ENCODE results near the gene SIGLEC9. TPM values are rescaled to one million over a fixed set of nuclear protein-coding genes. Genes with fewer than 3 reads are reported as not detected.

SIGLEC9 gene
- total and polyA plus RNA-seq, 2 of the 8 experiments (the other 6 are each of a cell fraction or from before 2014, with no cell fraction given), result not detected

DNA sequence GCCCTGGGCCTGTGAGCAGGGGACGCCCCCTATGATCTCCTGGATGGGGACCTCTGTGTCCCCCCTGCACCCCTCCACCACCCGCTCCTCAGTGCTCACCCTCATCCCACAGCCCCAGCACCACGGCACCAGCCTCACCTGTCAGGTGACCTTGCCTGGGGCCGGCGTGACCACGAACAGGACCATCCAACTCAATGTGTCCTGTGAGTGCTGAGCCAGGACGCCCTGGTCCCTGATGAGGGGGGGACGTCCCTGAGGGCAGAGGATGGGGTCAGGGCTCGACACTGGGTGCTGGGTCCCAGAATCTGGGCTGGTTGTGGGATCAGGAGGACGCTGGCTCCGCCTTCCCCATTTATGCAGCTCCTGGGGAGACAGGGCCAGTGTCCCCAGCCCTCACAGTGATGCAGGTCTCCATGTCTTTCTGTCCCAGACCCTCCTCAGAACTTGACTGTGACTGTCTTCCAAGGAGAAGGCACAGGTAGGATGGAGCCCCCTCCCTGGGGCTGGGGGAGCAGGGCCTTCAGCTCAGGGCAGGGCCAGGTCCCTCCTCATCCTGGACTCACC is 19.9 kb downstream of the SIGLEC9 start:
- no peak overlapping the region for H2BK12ac ChIP-seq (ENCODE audit: low read depth, low read length)
- no peak for TF ChIP-seq YY1 (IDR thresholded peaks at IDR 0.05; ENCODE audit: low read depth, low read length)
- TF ChIP-seq CREB1 (IDR thresholded peaks at IDR 0.05), result no peak
- no peak for TF ChIP-seq CBX8 (IDR thresholded peaks at IDR 0.05; ENCODE audit: borderline replicate concordance, low read depth, low read length)
- no peak for TF ChIP-seq KDM1A (IDR thresholded peaks at IDR 0.05; ENCODE audit: borderline replicate concordance, low read length)
- no peak for TF ChIP-seq TCF12 (IDR thresholded peaks at IDR 0.05; ENCODE audit: low read depth, low read length)
- no peak for TF ChIP-seq POLR2A (IDR thresholded peaks at IDR 0.05; ENCODE audit: control extremely low read depth in 1 of 2, low read depth in 2 of 2, low read length in 2 of 2)
- no peak for TF ChIP-seq GABPA (IDR thresholded peaks at IDR 0.05; ENCODE audit: borderline replicate concordance, insufficient read depth, low read length)
- H3K4me3 ChIP-seq (ENCODE audit: extremely low read depth in 1 of 4, insufficient read depth in 2 of 4, low read depth in 3 of 4, low read length in 4 of 4), result no peak overlapping the region
- CTCF ChIA-PET (ENCODE audit: partially characterized antibody), result interaction anchor here (1.5 to 6.9 kb wide), 2 partner anchors 11 to 13 kb away, joined by 3 to 62 read pairs; no protein-coding TSS in a partner anchor
- no peak overlapping the region for H4K8ac ChIP-seq (ENCODE audit: extremely low read depth, insufficient read depth, low read length)
- H3K14ac ChIP-seq (ENCODE audit: insufficient read length), result no peak overlapping the region
- H2AK5ac ChIP-seq (ENCODE audit: low read depth, low read length), result no peak overlapping the region
- no peak overlapping the region for H2BK120ac ChIP-seq (replicated peaks; ENCODE audit: low read depth, low read length)
- DNase-seq (ENCODE audit: low read depth in 1 of 2, low spot score in 2 of 2), result no peak
- no peak overlapping the region for H3K4ac ChIP-seq (replicated peaks; ENCODE audit: insufficient read length, low read depth, low read length)
- H3K4me2 ChIP-seq (ENCODE audit: insufficient read depth in 1 of 2, low read depth in 2 of 2, low read length in 2 of 2), result no peak overlapping the region
- no peak overlapping the region for H2BK20ac ChIP-seq (ENCODE audit: low read length)
- H3K36me3 ChIP-seq (ENCODE audit: control insufficient read depth in 2 of 4, insufficient read depth in 4 of 4, low read length in 3 of 4), result no peaks in the 10 kb centered on the region
- no peak overlapping the region for H2BK15ac ChIP-seq (ENCODE audit: low read length)
- no peak overlapping the region for H3K9ac ChIP-seq (replicated peaks in 1 of 4; ENCODE audit: extremely low read depth in 1 of 4, low read depth in 3 of 4, low read length in 3 of 4)
- no peaks in the 10 kb centered on the region for H3K23me2 ChIP-seq (ENCODE audit: low read depth, low read length)
- no peak overlapping the region for H3K18ac ChIP-seq (ENCODE audit: extremely low read depth, low read length)
- 83% methylated on average over 9 of the region's 11 CpGs; no CpG with 5 or more reads in 1 of the 2 experiments for WGBS, 2 experiments (ENCODE audit: extremely low coverage in 1 of 2, insufficient coverage in 1 of 2, insufficient read length in 1 of 2, insufficient replicate concordance in 2 of 2, low coverage in 1 of 2, low lambda C conversion rate in 2 of 2, missing lambda C conversion rate in 1 of 2)
- no peaks in the 10 kb centered on the region for H3K27me3 ChIP-seq (replicated peaks in 1 of 4; ENCODE audit: control insufficient read depth in 3 of 4, extremely low read depth in 1 of 4, insufficient read depth in 3 of 4, low read length in 3 of 4)
- H4K91ac ChIP-seq (replicated peaks; ENCODE audit: insufficient read length, low read length), result no peak overlapping the region
- H3K79me1 ChIP-seq (ENCODE audit: low read depth, low read length), result no peaks in the 10 kb centered on the region
- no peak for FAIRE-seq
- H3K23ac ChIP-seq (ENCODE audit: insufficient read length), result no peak overlapping the region
- no peak overlapping the region for H2AFZ ChIP-seq (ENCODE audit: low read length)
- H3K27ac ChIP-seq (ENCODE audit: low read depth, low read length), result no peak overlapping the region
- no peak overlapping the region for H3K56ac ChIP-seq (replicated peaks; ENCODE audit: insufficient read length, low read depth, low read length)
- no peaks in the 10 kb centered on the region for H4K20me1 ChIP-seq (replicated peaks in 1 of 2; ENCODE audit: control insufficient read depth in 1 of 2, insufficient read depth in 2 of 2, low read length in 2 of 2)
- no peak overlapping the region for H2BK5ac ChIP-seq (ENCODE audit: low read depth, low read length)
- no peak overlapping the region for H4K5ac ChIP-seq (ENCODE audit: insufficient read length, low read depth, low read length)
- H3K4me1 ChIP-seq (replicated peaks in 1 of 4; ENCODE audit: control insufficient read depth in 3 of 4, insufficient read depth in 4 of 4, low read length in 3 of 4), result peaks cover 4 to 14% (median 8%) of the 10 kb centered on the region in 4 experiments; a peak in 5 of 7 replicates
- POLR2A ChIA-PET (ENCODE audit: partially characterized antibody), result no interaction called here
- no peaks in the 10 kb centered on the region for H3K79me2 ChIP-seq (ENCODE audit: control insufficient read depth in 1 of 2, insufficient read depth in 2 of 2, low read length in 2 of 2)
- no peaks in the 10 kb centered on the region for H3K9me3 ChIP-seq (ENCODE audit: insufficient read depth in 2 of 2, low read depth in 1 of 2, low read length in 1 of 2)

Measured in H1 (cell line).